HepG2 (cell line): ENCODE measurements around the gene POP7. TPM values are rescaled to one million over a fixed set of nuclear protein-coding genes. Genes with fewer than 3 reads are reported as not detected.
A peak's percentile ranks its signal among the peaks of the same experiment; 100 is the strongest.

ENCODE experiments used
- HCFC1 ChIP-seq: fragments of 150-350 bp; IDR thresholded peaks from 2 replicates; pipeline ENCODE4 v1.6.1; 2014; ENCODE audit warnings: low read depth, low read length
- NFKBIZ ChIP-seq: IDR thresholded peaks from 2 replicates; pipeline ENCODE4 v1.6.1; 2018; ENCODE audit warnings: missing genetic modification reagents, missing compliant biosample characterization
- TGIF2 ChIP-seq: IDR thresholded peaks from 2 replicates; pipeline ENCODE4 v1.6.1; 2016; ENCODE audit warnings: control low read depth, missing compliant biosample characterization
- THAP11 ChIP-seq: IDR thresholded peaks from 2 replicates; pipeline ENCODE4 v1.6.1; 2016; ENCODE audit warnings: missing biosample characterization, missing genetic modification reagents
- ZNF180 ChIP-seq: sonication (generic); formaldehyde crosslinking; IDR thresholded peaks from 2 replicates; pipeline ENCODE4 v1.4.0; 2020; ENCODE audit warnings: low read depth, missing genetic modification reagents, borderline replicate concordance
- ZSCAN30 ChIP-seq: sonication (generic); formaldehyde crosslinking; IDR thresholded peaks from 2 replicates; pipeline ENCODE4 v1.5.0; 2020; ENCODE audit warnings: mild to moderate bottlenecking, missing genetic modification reagents
- polyA plus RNA-seq, 8 experiments: library from polyadenylated mRNA; depleted of rRNA in 3 of 8; stranded (reverse) in 7 of 8; unstranded in 1 of 8; fragments of >200 nt; fragmentation: Illumina TruSeq in 4 of 8; extraction: Trizol in 4 of 8; gene quantifications; 2 replicates each; pipeline versions ENCODE4 v1.2.1 to v1.2.3, GENCODE V29; 2011 to 2016; ENCODE audit warnings: low read depth in 4 of 8, missing spikeins in 1 of 8, mixed read lengths in 1 of 8; ENCODE audit not compliant: insufficient read depth in 1 of 8
- total RNA-seq, 5 experiments: library from RNA; depleted of rRNA; stranded (reverse); fragments of >200 nt; fragmentation: Illumina TruSeq; extraction: Trizol; gene quantifications; 2 replicates each; pipeline ENCODE4 v1.2.3, GENCODE V29; 2016; ENCODE audit warnings: low read depth in 1 of 5
- TF ChIP-seq, protein P1 (sequence below): IDR thresholded peaks from 2 replicates; pipeline ENCODE4 v1.6.1; 2016; ENCODE audit warnings: missing genetic modification reagents, missing compliant biosample characterization
- TF ChIP-seq, protein P2 (sequence below): sonication (generic); formaldehyde crosslinking; IDR thresholded peaks from 2 replicates; pipeline ENCODE4 v1.5.1; 2020; ENCODE audit warnings: mild to moderate bottlenecking, missing genetic modification reagents, borderline replicate concordance
- TF ChIP-seq, protein P3 (sequence below): sonication (generic); formaldehyde crosslinking; IDR thresholded peaks from 2 replicates; pipeline ENCODE4 v1.5.1; 2020; ENCODE audit warnings: mild to moderate bottlenecking, missing genetic modification reagents, moderate library complexity
- TF ChIP-seq, protein P4 (sequence below): IDR thresholded peaks from 2 replicates; pipeline ENCODE4 v1.6.1; 2016; ENCODE audit warnings: low read depth, missing genetic modification reagents, missing compliant biosample characterization
- TF ChIP-seq, protein P5 (sequence below): sonication (generic); formaldehyde crosslinking; IDR thresholded peaks from 2 replicates; pipeline ENCODE4 v1.4.0; 2020; ENCODE audit warnings: missing genetic modification reagents, borderline replicate concordance

POP7 gene
- total and polyA plus RNA-seq, 2 of the 13 experiments (the other 11 are each of a cell fraction or from before 2014, with no cell fraction given): 63.9 to 91.1 TPM

DNA sequence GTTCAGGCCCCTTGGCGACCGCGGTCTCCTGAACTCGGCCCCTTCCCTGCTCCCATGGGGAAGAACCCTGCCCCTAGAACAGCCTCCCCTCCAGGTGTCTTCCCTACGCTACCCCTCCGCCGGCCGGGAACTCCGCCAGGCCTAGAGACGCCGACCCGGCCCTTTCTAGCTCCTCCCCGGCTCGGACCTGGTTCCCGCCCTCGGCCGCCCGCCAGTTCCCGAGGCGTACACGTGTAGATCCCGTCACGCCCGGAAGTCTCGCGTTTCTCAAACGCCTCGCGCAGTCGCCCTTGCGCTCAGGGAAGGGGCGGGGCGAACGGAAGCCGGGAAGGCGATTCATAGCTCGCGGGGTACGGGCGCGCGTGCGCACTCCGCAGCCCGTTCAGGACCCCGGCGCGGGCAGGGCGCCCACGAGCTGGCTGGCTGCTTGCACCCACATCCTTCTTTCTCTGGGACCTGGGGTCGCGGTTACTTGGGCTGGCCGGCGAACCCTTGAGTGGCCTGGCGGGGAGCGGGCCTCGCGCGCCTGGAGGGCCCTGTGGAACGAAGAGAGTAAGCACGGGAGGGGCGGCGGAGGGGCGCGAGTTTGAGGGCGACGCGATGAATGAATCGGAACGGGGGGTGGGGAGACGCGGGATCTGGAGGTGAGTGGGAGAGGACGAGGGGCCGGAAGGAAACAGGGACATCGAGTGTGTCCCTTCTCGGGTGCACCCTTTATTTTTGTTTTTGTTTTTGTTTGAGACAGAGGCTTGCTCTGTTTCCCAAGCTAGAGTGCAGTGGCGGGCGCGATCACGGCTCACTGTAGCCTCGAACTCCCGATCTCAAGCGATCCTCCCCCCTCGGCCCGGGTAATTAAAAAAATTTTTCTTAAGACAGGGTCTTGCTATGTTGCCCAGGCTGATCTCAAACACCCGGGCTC is at the start of gene POP7 (continued):
- TF ChIP-seq, protein P1, sequence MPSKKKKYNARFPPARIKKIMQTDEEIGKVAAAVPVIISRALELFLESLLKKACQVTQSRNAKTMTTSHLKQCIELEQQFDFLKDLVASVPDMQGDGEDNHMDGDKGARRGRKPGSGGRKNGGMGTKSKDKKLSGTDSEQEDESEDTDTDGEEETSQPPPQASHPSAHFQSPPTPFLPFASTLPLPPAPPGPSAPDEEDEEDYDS (CRISPR knock-in tag): peak; percentile 84
- TF ChIP-seq ZNF180 (CRISPR knock-in tag) (no peak), HCFC1 (peak; percentile 41; the same call in 1 of the 2 replicates), ZSCAN30 (CRISPR knock-in tag) (peak; percentile 81; the same call in 1 of the 2 replicates), NFKBIZ (CRISPR knock-in tag) (peak; percentile 43), THAP11 (CRISPR knock-in tag) (peak; percentile 93), TGIF2 (CRISPR knock-in tag) (0 out of 2 replicates have a peak, but pooled peaks have one; percentile 66)
- TF ChIP-seq, protein P2, sequence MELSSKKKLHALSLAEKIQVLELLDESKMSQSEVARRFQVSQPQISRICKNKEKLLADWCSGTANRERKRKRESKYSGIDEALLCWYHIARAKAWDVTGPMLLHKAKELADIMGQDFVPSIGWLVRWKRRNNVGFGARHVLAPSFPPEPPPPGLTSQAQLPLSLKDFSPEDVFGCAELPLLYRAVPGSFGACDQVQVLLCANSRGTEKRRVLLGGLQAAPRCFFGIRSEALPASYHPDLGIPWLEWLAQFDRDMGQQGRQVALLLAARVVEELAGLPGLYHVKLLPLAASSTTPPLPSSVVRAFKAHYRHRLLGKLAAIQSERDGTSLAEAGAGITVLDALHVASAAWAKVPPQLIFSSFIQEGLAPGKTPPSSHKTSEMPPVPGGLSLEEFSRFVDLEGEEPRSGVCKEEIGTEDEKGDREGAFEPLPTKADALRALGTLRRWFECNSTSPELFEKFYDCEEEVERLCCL: peak; percentile 84
- TF ChIP-seq, protein P3, sequence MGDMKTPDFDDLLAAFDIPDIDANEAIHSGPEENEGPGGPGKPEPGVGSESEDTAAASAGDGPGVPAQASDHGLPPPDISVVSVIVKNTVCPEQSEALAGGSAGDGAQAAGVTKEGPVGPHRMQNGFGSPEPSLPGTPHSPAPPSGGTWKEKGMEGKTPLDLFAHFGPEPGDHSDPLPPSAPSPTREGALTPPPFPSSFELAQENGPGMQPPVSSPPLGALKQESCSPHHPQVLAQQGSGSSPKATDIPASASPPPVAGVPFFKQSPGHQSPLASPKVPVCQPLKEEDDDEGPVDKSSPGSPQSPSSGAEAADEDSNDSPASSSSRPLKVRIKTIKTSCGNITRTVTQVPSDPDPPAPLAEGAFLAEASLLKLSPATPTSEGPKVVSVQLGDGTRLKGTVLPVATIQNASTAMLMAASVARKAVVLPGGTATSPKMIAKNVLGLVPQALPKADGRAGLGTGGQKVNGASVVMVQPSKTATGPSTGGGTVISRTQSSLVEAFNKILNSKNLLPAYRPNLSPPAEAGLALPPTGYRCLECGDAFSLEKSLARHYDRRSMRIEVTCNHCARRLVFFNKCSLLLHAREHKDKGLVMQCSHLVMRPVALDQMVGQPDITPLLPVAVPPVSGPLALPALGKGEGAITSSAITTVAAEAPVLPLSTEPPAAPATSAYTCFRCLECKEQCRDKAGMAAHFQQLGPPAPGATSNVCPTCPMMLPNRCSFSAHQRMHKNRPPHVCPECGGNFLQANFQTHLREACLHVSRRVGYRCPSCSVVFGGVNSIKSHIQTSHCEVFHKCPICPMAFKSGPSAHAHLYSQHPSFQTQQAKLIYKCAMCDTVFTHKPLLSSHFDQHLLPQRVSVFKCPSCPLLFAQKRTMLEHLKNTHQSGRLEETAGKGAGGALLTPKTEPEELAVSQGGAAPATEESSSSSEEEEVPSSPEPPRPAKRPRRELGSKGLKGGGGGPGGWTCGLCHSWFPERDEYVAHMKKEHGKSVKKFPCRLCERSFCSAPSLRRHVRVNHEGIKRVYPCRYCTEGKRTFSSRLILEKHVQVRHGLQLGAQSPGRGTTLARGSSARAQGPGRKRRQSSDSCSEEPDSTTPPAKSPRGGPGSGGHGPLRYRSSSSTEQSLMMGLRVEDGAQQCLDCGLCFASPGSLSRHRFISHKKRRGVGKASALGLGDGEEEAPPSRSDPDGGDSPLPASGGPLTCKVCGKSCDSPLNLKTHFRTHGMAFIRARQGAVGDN (CRISPR knock-in tag): peak; percentile 96
- TF ChIP-seq, protein P4, sequence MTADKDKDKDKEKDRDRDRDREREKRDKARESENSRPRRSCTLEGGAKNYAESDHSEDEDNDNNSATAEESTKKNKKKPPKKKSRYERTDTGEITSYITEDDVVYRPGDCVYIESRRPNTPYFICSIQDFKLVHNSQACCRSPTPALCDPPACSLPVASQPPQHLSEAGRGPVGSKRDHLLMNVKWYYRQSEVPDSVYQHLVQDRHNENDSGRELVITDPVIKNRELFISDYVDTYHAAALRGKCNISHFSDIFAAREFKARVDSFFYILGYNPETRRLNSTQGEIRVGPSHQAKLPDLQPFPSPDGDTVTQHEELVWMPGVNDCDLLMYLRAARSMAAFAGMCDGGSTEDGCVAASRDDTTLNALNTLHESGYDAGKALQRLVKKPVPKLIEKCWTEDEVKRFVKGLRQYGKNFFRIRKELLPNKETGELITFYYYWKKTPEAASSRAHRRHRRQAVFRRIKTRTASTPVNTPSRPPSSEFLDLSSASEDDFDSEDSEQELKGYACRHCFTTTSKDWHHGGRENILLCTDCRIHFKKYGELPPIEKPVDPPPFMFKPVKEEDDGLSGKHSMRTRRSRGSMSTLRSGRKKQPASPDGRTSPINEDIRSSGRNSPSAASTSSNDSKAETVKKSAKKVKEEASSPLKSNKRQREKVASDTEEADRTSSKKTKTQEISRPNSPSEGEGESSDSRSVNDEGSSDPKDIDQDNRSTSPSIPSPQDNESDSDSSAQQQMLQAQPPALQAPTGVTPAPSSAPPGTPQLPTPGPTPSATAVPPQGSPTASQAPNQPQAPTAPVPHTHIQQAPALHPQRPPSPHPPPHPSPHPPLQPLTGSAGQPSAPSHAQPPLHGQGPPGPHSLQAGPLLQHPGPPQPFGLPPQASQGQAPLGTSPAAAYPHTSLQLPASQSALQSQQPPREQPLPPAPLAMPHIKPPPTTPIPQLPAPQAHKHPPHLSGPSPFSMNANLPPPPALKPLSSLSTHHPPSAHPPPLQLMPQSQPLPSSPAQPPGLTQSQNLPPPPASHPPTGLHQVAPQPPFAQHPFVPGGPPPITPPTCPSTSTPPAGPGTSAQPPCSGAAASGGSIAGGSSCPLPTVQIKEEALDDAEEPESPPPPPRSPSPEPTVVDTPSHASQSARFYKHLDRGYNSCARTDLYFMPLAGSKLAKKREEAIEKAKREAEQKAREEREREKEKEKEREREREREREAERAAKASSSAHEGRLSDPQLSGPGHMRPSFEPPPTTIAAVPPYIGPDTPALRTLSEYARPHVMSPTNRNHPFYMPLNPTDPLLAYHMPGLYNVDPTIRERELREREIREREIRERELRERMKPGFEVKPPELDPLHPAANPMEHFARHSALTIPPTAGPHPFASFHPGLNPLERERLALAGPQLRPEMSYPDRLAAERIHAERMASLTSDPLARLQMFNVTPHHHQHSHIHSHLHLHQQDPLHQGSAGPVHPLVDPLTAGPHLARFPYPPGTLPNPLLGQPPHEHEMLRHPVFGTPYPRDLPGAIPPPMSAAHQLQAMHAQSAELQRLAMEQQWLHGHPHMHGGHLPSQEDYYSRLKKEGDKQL: no peak
- TF ChIP-seq, protein P5, sequence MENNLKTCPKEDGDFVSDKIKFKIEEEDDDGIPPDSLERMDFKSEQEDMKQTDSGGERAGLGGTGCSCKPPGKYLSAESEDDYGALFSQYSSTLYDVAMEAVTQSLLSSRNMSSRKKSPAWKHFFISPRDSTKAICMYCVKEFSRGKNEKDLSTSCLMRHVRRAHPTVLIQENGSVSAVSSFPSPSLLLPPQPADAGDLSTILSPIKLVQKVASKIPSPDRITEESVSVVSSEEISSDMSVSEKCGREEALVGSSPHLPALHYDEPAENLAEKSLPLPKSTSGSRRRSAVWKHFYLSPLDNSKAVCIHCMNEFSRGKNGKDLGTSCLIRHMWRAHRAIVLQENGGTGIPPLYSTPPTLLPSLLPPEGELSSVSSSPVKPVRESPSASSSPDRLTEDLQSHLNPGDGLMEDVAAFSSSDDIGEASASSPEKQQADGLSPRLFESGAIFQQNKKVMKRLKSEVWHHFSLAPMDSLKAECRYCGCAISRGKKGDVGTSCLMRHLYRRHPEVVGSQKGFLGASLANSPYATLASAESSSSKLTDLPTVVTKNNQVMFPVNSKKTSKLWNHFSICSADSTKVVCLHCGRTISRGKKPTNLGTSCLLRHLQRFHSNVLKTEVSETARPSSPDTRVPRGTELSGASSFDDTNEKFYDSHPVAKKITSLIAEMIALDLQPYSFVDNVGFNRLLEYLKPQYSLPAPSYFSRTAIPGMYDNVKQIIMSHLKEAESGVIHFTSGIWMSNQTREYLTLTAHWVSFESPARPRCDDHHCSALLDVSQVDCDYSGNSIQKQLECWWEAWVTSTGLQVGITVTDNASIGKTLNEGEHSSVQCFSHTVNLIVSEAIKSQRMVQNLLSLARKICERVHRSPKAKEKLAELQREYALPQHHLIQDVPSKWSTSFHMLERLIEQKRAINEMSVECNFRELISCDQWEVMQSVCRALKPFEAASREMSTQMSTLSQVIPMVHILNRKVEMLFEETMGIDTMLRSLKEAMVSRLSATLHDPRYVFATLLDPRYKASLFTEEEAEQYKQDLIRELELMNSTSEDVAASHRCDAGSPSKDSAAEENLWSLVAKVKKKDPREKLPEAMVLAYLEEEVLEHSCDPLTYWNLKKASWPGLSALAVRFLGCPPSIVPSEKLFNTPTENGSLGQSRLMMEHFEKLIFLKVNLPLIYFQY (CRISPR knock-in tag): 0 out of 2 replicates have a peak, but pooled peaks have one; percentile 44
